Mesenchymal stem cell (in vitro differentiated cells and primary cell): ENCODE results near the gene LRRTM4.

Experiments used
- DNase-seq: peaks from one replicate; pipeline ENCODE4 v3.0.0-alpha.2; 2013
- H2AFZ ChIP-seq: one replicate; pipeline ENCODE4 v1.6.1; 2013; ENCODE audit warnings: low read depth, mild to moderate bottlenecking, control low read depth, inconsistent platforms, low read length, moderate library complexity
- H2AK5ac ChIP-seq: 2 replicates; pipeline ENCODE4 v1.6.1; 2013; ENCODE audit warnings: low read length, moderate library complexity, mild to moderate bottlenecking, inconsistent platforms; ENCODE audit not compliant: severe bottlenecking
- H2BK120ac ChIP-seq: one replicate; pipeline ENCODE4 v1.6.1; 2013; ENCODE audit warnings: low read depth, mild to moderate bottlenecking, inconsistent platforms, low read length, moderate library complexity
- H2BK12ac ChIP-seq, 2 experiments: one replicate each; pipeline ENCODE4 v1.6.1; 2013; ENCODE audit warnings: inconsistent platforms in 2 of 2, low read length in 2 of 2, mild to moderate bottlenecking in 2 of 2, moderate library complexity in 2 of 2, control low read depth in 1 of 2
- H2BK15ac ChIP-seq: one replicate; pipeline ENCODE4 v1.6.1; 2013; ENCODE audit warnings: mild to moderate bottlenecking, low read depth, inconsistent platforms; ENCODE audit not compliant: poor library complexity, severe bottlenecking
- H2BK5ac ChIP-seq: 2 replicates; pipeline ENCODE4 v1.6.1; 2013; ENCODE audit warnings: low read depth, mild to moderate bottlenecking, low read length, control low read depth, inconsistent platforms; ENCODE audit not compliant: poor library complexity, severe bottlenecking
- H3K14ac ChIP-seq, 2 experiments: one replicate each; pipeline ENCODE4 v1.6.1; 2013; ENCODE audit warnings: inconsistent platforms in 2 of 2, low read length in 2 of 2, control low read depth in 1 of 2, mild to moderate bottlenecking in 1 of 2, moderate library complexity in 1 of 2
- H3K18ac ChIP-seq, 2 experiments: one replicate each; pipeline ENCODE4 v1.6.1; 2013; ENCODE audit warnings: inconsistent platforms in 2 of 2, low read length in 2 of 2, control low read depth in 1 of 2, low read depth in 1 of 2, mild to moderate bottlenecking in 1 of 2
- H3K23ac ChIP-seq, 2 experiments: one replicate each; pipeline ENCODE4 v1.6.1; 2013; ENCODE audit warnings: inconsistent platforms in 2 of 2, low read length in 2 of 2, mild to moderate bottlenecking in 2 of 2, moderate library complexity in 2 of 2, control low read depth in 1 of 2
- H3K27ac ChIP-seq: 2 replicates; pipeline ENCODE4 v1.5.1; 2013; ENCODE audit warnings: mild to moderate bottlenecking, moderate library complexity, low read length, control low read depth, inconsistent platforms; ENCODE audit not compliant: poor library complexity, severe bottlenecking
- H3K27me3 ChIP-seq, 2 experiments: 2 replicates each; pipeline versions ENCODE4 v1.6.1 to v1.7.0; 2013; ENCODE audit warnings: low read length in 2 of 2, mild to moderate bottlenecking in 2 of 2, moderate library complexity in 2 of 2, control low read depth in 1 of 2, inconsistent platforms in 1 of 2; ENCODE audit not compliant: control insufficient read depth in 1 of 2, insufficient read depth in 1 of 2
- H3K36me3 ChIP-seq, 2 experiments: 2 replicates each; pipeline versions ENCODE4 v1.6.1 to v1.7.0; 2013; ENCODE audit warnings: low read length in 2 of 2, control low read depth in 1 of 2, inconsistent platforms in 1 of 2, low read depth in 1 of 2, mild to moderate bottlenecking in 1 of 2; ENCODE audit not compliant: insufficient read depth in 2 of 2, control insufficient read depth in 1 of 2
- H3K4ac ChIP-seq, 2 experiments: one replicate each; pipeline ENCODE4 v1.6.1; 2013; ENCODE audit warnings: inconsistent platforms in 2 of 2, low read length in 2 of 2, mild to moderate bottlenecking in 2 of 2, moderate library complexity in 2 of 2, control low read depth in 1 of 2, low read depth in 1 of 2
- H3K4me1 ChIP-seq: 2 replicates; pipeline ENCODE4 v1.6.1; 2013; ENCODE audit warnings: low read depth, low read length, control low read depth; ENCODE audit not compliant: control insufficient read depth, insufficient read depth
- H3K4me2 ChIP-seq: 2 replicates; pipeline ENCODE4 v1.6.1; 2013; ENCODE audit warnings: low read length, mild to moderate bottlenecking, inconsistent platforms; ENCODE audit not compliant: poor library complexity, severe bottlenecking
- H3K4me3 ChIP-seq, 2 experiments: 2 replicates each; pipeline versions ENCODE4 v1.5.1 to v1.7.0; 2013; ENCODE audit warnings: low read length in 2 of 2, mild to moderate bottlenecking in 2 of 2, control low read depth in 1 of 2, low read depth in 1 of 2; ENCODE audit not compliant: insufficient read depth in 1 of 2
- H3K79me1 ChIP-seq: replicated peaks from 2 replicates; pipeline ENCODE4 v1.6.1; 2013; ENCODE audit warnings: mild to moderate bottlenecking, control low read depth, low read length, inconsistent platforms; ENCODE audit not compliant: poor library complexity, severe bottlenecking
- H3K9ac ChIP-seq: 2 replicates; pipeline ENCODE4 v1.7.0; 2013; ENCODE audit warnings: mild to moderate bottlenecking, low read length, moderate library complexity
- H3K9me3 ChIP-seq: 2 replicates; pipeline ENCODE4 v1.7.0; 2013; ENCODE audit warnings: mild to moderate bottlenecking, low read length; ENCODE audit not compliant: control insufficient read depth
- H4K8ac ChIP-seq: one replicate; pipeline ENCODE4 v1.6.1; 2013; ENCODE audit warnings: inconsistent platforms, mild to moderate bottlenecking, low read length, moderate library complexity
- H4K91ac ChIP-seq: one replicate; pipeline ENCODE4 v1.6.1; 2013; ENCODE audit warnings: mild to moderate bottlenecking, low read length, inconsistent platforms
- WGBS: methylation state at CpG from one replicate; pipeline ENCODE4 v1.1.7; 2013; ENCODE audit warnings: mixed read lengths; 5-methylcytosine and 5-hydroxymethylcytosine counted together

The LRRTM4 gene

DNA sequence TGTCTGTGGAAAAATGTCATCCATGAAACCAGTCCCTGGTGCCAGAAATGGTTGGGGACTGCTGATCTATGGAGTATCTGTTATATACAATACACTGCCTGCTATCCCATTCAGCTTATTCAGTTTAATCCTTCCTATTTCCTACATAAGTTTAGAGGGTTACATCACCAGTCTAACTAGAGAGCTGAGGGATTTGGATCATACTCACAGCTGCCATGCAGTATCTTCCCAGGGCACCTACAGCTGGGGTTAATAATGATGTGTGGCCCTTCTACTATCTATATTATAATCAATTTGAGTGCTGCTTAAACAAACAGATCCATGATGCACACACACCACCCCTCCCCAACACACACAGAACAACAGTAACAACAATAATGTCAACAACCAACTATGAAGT, 524.0 kb downstream of the LRRTM4 start:
- Histone ChIP-seq H2BK5ac (no peak overlapping the region), H3K4me3 (no peak overlapping the region), H3K4me1 (no peaks in the 10 kb centered on the region), H3K4me2 (no peak overlapping the region), H3K27me3 (no peaks in the 10 kb centered on the region), H2AK5ac (no peak overlapping the region), H3K9ac (no peak overlapping the region), H3K4ac (no peak overlapping the region), H3K27ac (no peak overlapping the region), H3K18ac (peak overlapping the region in 1 of 2 experiments; percentile 21), H3K79me1 (no peaks in the 10 kb centered on the region), H3K36me3 (no peaks in the 10 kb centered on the region), H2AFZ (no peak overlapping the region), H4K91ac (no peak overlapping the region), H3K14ac (no peak overlapping the region), H2BK120ac (no peak overlapping the region), H3K23ac (no peak overlapping the region), H4K8ac (no peak overlapping the region), H2BK15ac (no peak overlapping the region), H2BK12ac (no peak overlapping the region), H3K9me3 (no peaks in the 10 kb centered on the region)
- DNase-seq, result no peak

DNA sequence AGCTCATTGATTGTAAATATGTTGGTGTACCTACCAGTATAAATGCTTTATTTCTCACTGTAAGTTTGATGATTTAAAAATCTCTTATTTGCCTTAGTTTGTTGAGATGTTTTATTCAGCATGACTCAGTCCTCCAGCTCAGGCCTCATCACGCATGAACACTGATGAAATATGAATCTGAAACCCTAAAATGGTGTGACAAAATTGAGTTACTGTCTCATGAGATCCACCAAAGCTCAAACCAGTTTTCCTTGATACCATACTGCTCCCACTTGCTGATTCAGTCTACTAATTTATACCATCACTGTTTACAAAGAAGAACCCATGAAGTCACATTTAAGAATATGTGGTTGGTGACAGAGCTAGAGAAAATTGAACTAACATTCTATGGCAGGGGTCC, 524.9 kb downstream of the LRRTM4 start:
- DNase-seq, result no peak
- no peak overlapping the region for H3K27ac ChIP-seq
- H3K4me3 ChIP-seq, result no peak overlapping the region

GRCh38 chr2:76985387-76986136, 536.6 kb downstream of the LRRTM4 start:
- H2BK120ac ChIP-seq, result no peak overlapping the region
- H3K4me3 ChIP-seq, result no peak overlapping the region
- no peaks in the 10 kb centered on the region for H3K36me3 ChIP-seq
- H2AFZ ChIP-seq, result no peak overlapping the region
- H3K27me3 ChIP-seq, result no peaks in the 10 kb centered on the region
- no peak overlapping the region for H3K4me2 ChIP-seq
- no peaks in the 10 kb centered on the region for H3K79me1 ChIP-seq
- H2BK15ac ChIP-seq, result no peak overlapping the region
- DNase-seq, result peak; percentile 33
- no peak overlapping the region for H3K27ac ChIP-seq
- H2BK5ac ChIP-seq, result no peak overlapping the region
- no peak overlapping the region for H4K91ac ChIP-seq
- no peak overlapping the region for H3K9ac ChIP-seq
- no peak overlapping the region for H3K18ac ChIP-seq
- H3K14ac ChIP-seq, result no peak overlapping the region
- H3K9me3 ChIP-seq, result no peaks in the 10 kb centered on the region
- no peak overlapping the region for H3K23ac ChIP-seq
- 38% methylated on average over 6 of the region's 11 CpGs for WGBS
- H3K4ac ChIP-seq, result no peak overlapping the region
- H3K4me1 ChIP-seq, result no peaks in the 10 kb centered on the region
- no peak overlapping the region for H4K8ac ChIP-seq
- no peak overlapping the region for H2BK12ac ChIP-seq
- no peak overlapping the region for H2AK5ac ChIP-seq

More for the DNA sequence above, 524.9 kb downstream of the LRRTM4 start:
- 100% methylated on average over 1 of the region's 1 CpG for WGBS
- Histone ChIP-seq H4K8ac (no peak overlapping the region), H3K27me3 (no peaks in the 10 kb centered on the region), H2BK12ac (peak overlapping the region; percentile 54 to 71), H3K9me3 (no peaks in the 10 kb centered on the region), H2AFZ (no peak overlapping the region), H3K4me1 (no peaks in the 10 kb centered on the region), H2BK15ac (no peak overlapping the region), H3K79me1 (no peaks in the 10 kb centered on the region), H3K36me3 (no peaks in the 10 kb centered on the region), H3K18ac (no peak overlapping the region), H3K23ac (no peak overlapping the region), H2BK5ac (no peak overlapping the region), H4K91ac (no peak overlapping the region), H3K4ac (no peak overlapping the region), H3K9ac (no peak overlapping the region), H3K4me2 (no peak overlapping the region), H2AK5ac (no peak overlapping the region), H2BK120ac (no peak overlapping the region), H3K14ac (peak overlapping the region in 1 of 2 experiments; percentile 65)

GRCh38 chr2:76984359-76984758, 537.8 kb downstream of the LRRTM4 start:
- no peak overlapping the region for H3K4ac ChIP-seq
- no peaks in the 10 kb centered on the region for H3K36me3 ChIP-seq
- H3K4me1 ChIP-seq, result no peaks in the 10 kb centered on the region
- no peak overlapping the region for H2BK15ac ChIP-seq
- no peaks in the 10 kb centered on the region for H3K27me3 ChIP-seq
- no peak overlapping the region for H4K91ac ChIP-seq
- H2BK120ac ChIP-seq, result no peak overlapping the region
- H2AK5ac ChIP-seq, result no peak overlapping the region
- no peak overlapping the region for H3K9ac ChIP-seq
- H2BK5ac ChIP-seq, result no peak overlapping the region
- H4K8ac ChIP-seq, result no peak overlapping the region
- H3K79me1 ChIP-seq, result no peaks in the 10 kb centered on the region
- no peak overlapping the region for H3K14ac ChIP-seq
- H2BK12ac ChIP-seq, result no peak overlapping the region
- H3K27ac ChIP-seq, result no peak overlapping the region
- H3K4me3 ChIP-seq, result no peak overlapping the region
- 40% methylated on average over 1 of the region's 2 CpGs for WGBS
- H3K9me3 ChIP-seq, result no peaks in the 10 kb centered on the region
- no peak overlapping the region for H3K23ac ChIP-seq
- DNase-seq, result peak; percentile 47
- no peak overlapping the region for H2AFZ ChIP-seq
- no peak overlapping the region for H3K18ac ChIP-seq
- no peak overlapping the region for H3K4me2 ChIP-seq
